Hepatocyte (in vitro differentiated cells): ENCODE data around the gene PLAC8L1. TPM values are rescaled to one million over a fixed set of nuclear protein-coding genes. Genes with fewer than 3 reads are reported as not detected.
"Not testable (repeated sequence)": the region's sequence is repeated elsewhere in the genome, so short reads cannot be mapped to it uniquely, and the experiment has no call there.

Experiments
- DNase-seq: peaks from one replicate; pipeline ENCODE4 v3.0.0-alpha.2; 2016; ENCODE audit warnings: low spot score
- H2AFZ ChIP-seq: fragments of 200-600 bp; sonication (generic); 2 replicates; pipeline ENCODE4 v1.6.0; 2016; ENCODE audit warnings: antibody characterized with exemption, mild to moderate bottlenecking
- H3K27ac ChIP-seq: fragments of 200-600 bp; sonication (generic); 2 replicates; pipeline ENCODE4 v1.5.1; 2016; ENCODE audit warnings: mild to moderate bottlenecking
- H3K27me3 ChIP-seq: fragments of 200-600 bp; sonication (generic); 2 replicates; pipeline ENCODE4 v1.6.1; 2016
- H3K36me3 ChIP-seq: fragments of 200-600 bp; sonication (generic); replicated peaks from 2 replicates; pipeline ENCODE4 v1.5.1; 2016; ENCODE audit warnings: low read depth; ENCODE audit not compliant: insufficient read depth
- H3K4me1 ChIP-seq: fragments of 200-600 bp; sonication (generic); 2 replicates; pipeline ENCODE4 v1.5.1; 2016; ENCODE audit warnings: mild to moderate bottlenecking, moderate library complexity; ENCODE audit not compliant: insufficient read depth
- H3K4me2 ChIP-seq: fragments of 200-600 bp; sonication (generic); 2 replicates; pipeline ENCODE4 v1.6.0; 2016
- H3K4me3 ChIP-seq: fragments of 200-600 bp; sonication (generic); 2 replicates; pipeline ENCODE4 v1.5.1; 2016; ENCODE audit warnings: mild to moderate bottlenecking
- H3K79me2 ChIP-seq: fragments of 200-600 bp; sonication (generic); 2 replicates; pipeline ENCODE4 v1.6.0; 2017; ENCODE audit warnings: mild to moderate bottlenecking
- H3K9me2 ChIP-seq: fragments of 200-600 bp; sonication (generic); replicated peaks from 2 replicates; pipeline ENCODE4 v1.6.0; 2017; ENCODE audit warnings: mild to moderate bottlenecking; ENCODE audit not compliant: insufficient read depth
- H3K9me3 ChIP-seq: fragments of 200-600 bp; sonication (generic); 2 replicates; pipeline ENCODE4 v1.5.1; 2016; ENCODE audit warnings: low read depth, mild to moderate bottlenecking
- H4K20me1 ChIP-seq: fragments of 200-600 bp; sonication (generic); 2 replicates; pipeline ENCODE4 v1.6.0; 2016; ENCODE audit warnings: mild to moderate bottlenecking; ENCODE audit not compliant: insufficient read depth, poor library complexity, severe bottlenecking
- EZH2 ChIP-seq: fragments of 200-600 bp; sonication (generic); IDR thresholded peaks from 2 replicates; pipeline ENCODE4 v1.6.1; 2016; ENCODE audit warnings: antibody characterized with exemption, mild to moderate bottlenecking, borderline replicate concordance
- EZH2phosphoT487 ChIP-seq: fragments of 200-600 bp; sonication (generic); IDR thresholded peaks from one replicate; pipeline ENCODE4 v1.6.1; 2018; ENCODE audit warnings: antibody characterized with exemption, mild to moderate bottlenecking, low read depth, moderate library complexity; ENCODE audit not compliant: unreplicated experiment, severe bottlenecking
- WGBS: methylation state at CpG from one replicate; pipeline ENCODE4 v1.1.6; 2016; ENCODE audit warnings: low lambda C conversion rate; ENCODE audit errors: missing lambda C conversion rate; 5-methylcytosine and 5-hydroxymethylcytosine counted together
- polyA plus RNA-seq: library from polyadenylated mRNA; unstranded; fragments of >200 nt; fragmentation: Nextera tagmentation; extraction: Ambion mirVana; gene quantifications from 2 replicates; pipeline ENCODE4 v1.2.1, GENCODE V29; 2016
- total RNA-seq: library from RNA; depleted of rRNA; stranded (reverse); fragments of >200 nt; gene quantifications from 2 replicates; pipeline ENCODE4 v1.2.3, GENCODE V29; 2014
- TF ChIP-seq, protein P1 (sequence below): fragments of 200-600 bp; sonication (generic); IDR thresholded peaks from 2 replicates; pipeline ENCODE4 v1.5.1; 2016; ENCODE audit warnings: antibody characterized with exemption, mild to moderate bottlenecking; ENCODE audit not compliant: poor library complexity

Gene PLAC8L1
- total and polyA plus RNA-seq, 2 experiments from 2014 or later: 1.1 to 1.5 TPM

GRCh38 chr5:146130440-146131045, 25.2 kb upstream of the PLAC8L1 start:
- Histone ChIP-seq H2AFZ (no peak overlapping the region), H4K20me1 (no peaks in the 10 kb centered on the region), H3K4me1 (no peaks in the 10 kb centered on the region), H3K4me3 (no peak overlapping the region), H3K9me2 (no peaks in the 10 kb centered on the region), H3K36me3 (no peaks in the 10 kb centered on the region), H3K9me3 (no peaks in the 10 kb centered on the region), H3K4me2 (no peak overlapping the region), H3K79me2 (no peaks in the 10 kb centered on the region), H3K27me3 (no peaks in the 10 kb centered on the region), H3K27ac (no peak overlapping the region)
- TF ChIP-seq EZH2: no peak
- TF ChIP-seq, protein P1, sequence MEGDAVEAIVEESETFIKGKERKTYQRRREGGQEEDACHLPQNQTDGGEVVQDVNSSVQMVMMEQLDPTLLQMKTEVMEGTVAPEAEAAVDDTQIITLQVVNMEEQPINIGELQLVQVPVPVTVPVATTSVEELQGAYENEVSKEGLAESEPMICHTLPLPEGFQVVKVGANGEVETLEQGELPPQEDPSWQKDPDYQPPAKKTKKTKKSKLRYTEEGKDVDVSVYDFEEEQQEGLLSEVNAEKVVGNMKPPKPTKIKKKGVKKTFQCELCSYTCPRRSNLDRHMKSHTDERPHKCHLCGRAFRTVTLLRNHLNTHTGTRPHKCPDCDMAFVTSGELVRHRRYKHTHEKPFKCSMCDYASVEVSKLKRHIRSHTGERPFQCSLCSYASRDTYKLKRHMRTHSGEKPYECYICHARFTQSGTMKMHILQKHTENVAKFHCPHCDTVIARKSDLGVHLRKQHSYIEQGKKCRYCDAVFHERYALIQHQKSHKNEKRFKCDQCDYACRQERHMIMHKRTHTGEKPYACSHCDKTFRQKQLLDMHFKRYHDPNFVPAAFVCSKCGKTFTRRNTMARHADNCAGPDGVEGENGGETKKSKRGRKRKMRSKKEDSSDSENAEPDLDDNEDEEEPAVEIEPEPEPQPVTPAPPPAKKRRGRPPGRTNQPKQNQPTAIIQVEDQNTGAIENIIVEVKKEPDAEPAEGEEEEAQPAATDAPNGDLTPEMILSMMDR: peak; percentile 82
- WGBS: 68% methylated on average over 3 of the region's 3 CpGs
- peak; percentile 47 for DNase-seq

DNA sequence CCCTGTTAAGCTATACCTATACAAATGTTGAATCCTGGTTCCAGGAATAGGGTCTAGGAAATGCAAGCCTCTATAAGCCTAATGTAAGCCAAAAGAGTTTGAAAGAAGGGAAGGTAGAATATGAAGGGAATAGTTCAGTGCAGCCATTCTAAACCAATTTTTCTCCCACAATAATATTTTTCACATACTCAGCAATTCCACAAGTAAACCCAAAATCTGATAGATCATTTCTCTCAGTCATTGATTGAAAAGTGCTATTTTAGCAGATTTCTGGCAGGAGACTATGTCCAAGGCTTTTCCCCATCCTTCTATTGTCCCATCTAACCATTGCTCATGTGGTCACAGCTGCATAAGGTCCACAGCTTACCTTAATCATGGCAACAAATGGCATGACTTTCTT, 20.7 kb upstream of the PLAC8L1 start:
- Histone ChIP-seq H3K9me3 (no peaks in the 10 kb centered on the region), H2AFZ (no peak overlapping the region), H3K36me3 (peaks cover 3% of the 10 kb centered on the region), H3K4me1 (no peaks in the 10 kb centered on the region), H3K9me2 (no peaks in the 10 kb centered on the region), H3K27me3 (no peaks in the 10 kb centered on the region), H3K4me2 (no peak overlapping the region), H3K79me2 (no peaks in the 10 kb centered on the region), H3K27ac (no peak overlapping the region), H4K20me1 (no peaks in the 10 kb centered on the region), H3K4me3 (no peak overlapping the region)
- no peak for DNase-seq
- TF ChIP-seq EZH2phosphoT487 (no peak), EZH2 (no peak)
- TF ChIP-seq, protein P1: no peak

- H3K9me2 ChIP-seq: no peaks in the 10 kb centered on the region
- TF ChIP-seq, protein P1: no peak
- H3K4me1 ChIP-seq: no peaks in the 10 kb centered on the region
- H3K27ac ChIP-seq: no peak overlapping the region
- H4K20me1 ChIP-seq: no peaks in the 10 kb centered on the region
- H3K4me2 ChIP-seq: no peak overlapping the region
- no peaks in the 10 kb centered on the region for H3K27me3 ChIP-seq
- DNase-seq: no peak
- H3K9me3 ChIP-seq: no peaks in the 10 kb centered on the region
- 96% methylated on average over 2 of the region's 2 CpGs for WGBS
- no peak overlapping the region for H2AFZ ChIP-seq
- H3K79me2 ChIP-seq: no peaks in the 10 kb centered on the region
- H3K36me3 ChIP-seq: peaks cover 3% of the 10 kb centered on the region
- H3K4me3 ChIP-seq: no peak overlapping the region
Measured at GRCh38 chr5:146124580-146124979, 19.2 kb upstream of the PLAC8L1 start.

GRCh38 chr5:146121451-146121850, 16.1 kb upstream of the PLAC8L1 start:
- not testable (repeated sequence) for DNase-seq, H2AFZ ChIP-seq, H3K9me3 ChIP-seq, H3K36me3 ChIP-seq, H3K9me2 ChIP-seq, H3K79me2 ChIP-seq, H4K20me1 ChIP-seq, H3K4me1 ChIP-seq, H3K27me3 ChIP-seq, H3K4me3 ChIP-seq, H3K27ac ChIP-seq, H3K4me2 ChIP-seq
- WGBS: 100% methylated on average over 1 of the region's 1 CpG
